HG03064 (cell line): ENCODE data around the gene CUEDC1.

Experiments used
- ATAC-seq: cut with Tn5 transposase; IDR thresholded peaks from one replicate; pipeline ENCODE4 v1.9.1; 2021; ENCODE audit warnings: low read depth; ENCODE audit not compliant: unreplicated experiment

Gene CUEDC1

DNA sequence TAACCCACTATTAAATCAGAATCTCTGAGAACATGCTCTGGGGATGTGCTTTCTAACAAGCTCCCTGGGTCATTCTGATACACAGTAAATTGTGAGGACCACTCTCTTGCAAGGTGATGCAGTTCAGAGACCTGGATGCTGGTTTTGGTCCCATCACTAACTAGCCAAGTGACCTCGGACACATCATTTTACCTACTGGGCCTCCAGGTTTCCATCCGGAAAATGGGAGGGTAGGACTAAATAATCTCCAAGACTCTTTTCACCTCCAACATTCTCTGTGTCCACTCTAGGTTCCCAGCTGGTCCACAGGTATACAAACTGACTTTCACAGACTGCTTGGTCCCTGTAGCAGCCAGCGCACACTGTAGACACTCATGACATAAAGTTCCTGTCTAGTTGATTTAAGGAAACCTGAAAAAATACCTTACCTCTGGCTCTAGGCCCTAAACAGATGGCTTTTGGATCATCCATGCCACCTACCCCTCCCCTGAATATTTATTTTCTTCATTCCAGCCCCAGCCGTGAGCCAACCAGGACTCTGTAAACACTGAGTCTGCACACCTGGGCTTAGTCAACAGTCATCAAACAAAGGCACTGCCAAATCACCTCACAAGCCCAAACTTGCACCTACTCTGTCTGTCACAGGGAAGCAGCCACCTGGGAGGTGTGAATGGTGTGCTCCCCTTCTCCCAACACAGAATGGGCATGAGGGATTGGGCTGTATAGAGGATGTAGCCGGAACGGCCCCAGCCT is 54.0 kb downstream of the CUEDC1 start:
- ATAC-seq, result no peak

DNA sequence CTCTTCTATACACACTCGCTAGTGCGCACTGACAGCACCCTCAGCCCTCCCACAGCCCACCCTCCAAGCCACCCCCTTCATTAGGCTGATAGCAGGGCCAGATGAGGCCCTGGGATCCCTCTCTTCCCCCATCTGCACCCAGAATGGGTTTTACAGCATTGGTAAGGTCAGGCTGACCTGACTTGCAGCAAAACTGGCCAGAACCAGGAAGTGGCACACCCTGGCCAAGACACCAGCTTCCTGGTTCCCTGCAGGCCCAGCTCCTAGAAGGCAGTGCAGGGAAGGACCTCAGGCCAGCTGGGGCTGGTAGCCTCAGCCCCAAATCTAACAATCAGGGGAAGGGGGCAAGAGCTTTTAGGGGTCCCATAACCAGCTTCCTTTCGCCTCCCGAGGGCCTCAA is 55.4 kb downstream of the CUEDC1 start:
- ATAC-seq, result no peak

DNA sequence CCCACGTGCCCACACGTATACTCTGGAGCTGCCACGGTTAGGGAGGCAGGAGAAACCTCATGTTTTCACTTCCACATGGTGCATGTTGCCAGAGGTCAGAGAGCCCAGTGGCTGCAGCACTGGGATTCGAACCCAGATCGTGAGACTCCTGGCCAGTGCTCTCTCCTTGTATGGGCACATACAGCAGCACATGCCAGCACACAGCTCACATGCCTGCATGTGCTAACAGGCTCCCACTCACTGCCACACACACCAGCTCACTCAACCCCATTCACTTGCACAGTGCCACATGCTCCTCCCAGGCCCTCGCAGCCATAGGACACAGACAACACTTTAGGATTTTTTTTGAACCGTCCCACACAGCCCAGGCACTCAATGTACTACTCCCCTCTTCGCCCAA is 55.8 kb downstream of the CUEDC1 start:
- no peak for ATAC-seq

DNA sequence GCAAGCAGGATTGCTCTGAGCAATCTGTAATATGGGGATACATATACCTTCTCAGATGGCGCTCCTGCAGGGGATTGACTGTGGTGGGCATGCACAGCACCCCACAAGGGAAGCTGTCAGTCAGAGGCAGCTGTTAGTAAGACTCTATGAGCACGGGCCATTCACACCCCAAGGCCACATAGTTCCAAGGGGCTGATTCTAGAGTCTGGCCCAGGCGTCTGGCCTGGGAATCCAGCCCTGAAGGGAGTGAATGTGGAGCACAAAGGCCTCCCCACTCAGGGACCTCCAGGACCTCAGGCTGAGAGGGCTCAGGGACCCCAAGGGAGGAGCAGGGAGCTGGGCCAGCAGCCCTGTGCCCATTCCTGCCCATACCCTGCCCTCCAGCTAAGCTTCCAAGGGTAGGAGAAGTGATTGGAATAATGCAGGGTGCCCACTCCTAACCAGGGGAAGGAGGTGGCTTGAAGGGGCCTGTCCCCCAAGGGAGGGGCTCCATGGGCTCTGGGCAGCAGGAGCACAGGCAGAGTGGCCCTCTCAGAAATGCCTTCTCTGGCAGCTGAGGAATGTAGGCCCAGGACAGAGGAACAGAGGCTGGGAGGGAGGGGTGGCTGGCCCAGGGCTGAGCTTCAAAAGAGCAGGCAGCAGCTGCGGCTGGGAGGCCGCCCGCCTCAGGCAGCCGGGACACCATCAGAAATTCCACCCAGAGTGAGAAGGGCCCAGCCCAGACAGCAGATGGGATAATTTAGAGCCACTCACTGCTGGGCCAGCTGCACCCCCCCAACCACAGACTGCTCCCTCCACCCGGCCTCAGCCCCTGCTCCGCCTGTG is 56.5 kb downstream of the CUEDC1 start:
- no peak for ATAC-seq

DNA sequence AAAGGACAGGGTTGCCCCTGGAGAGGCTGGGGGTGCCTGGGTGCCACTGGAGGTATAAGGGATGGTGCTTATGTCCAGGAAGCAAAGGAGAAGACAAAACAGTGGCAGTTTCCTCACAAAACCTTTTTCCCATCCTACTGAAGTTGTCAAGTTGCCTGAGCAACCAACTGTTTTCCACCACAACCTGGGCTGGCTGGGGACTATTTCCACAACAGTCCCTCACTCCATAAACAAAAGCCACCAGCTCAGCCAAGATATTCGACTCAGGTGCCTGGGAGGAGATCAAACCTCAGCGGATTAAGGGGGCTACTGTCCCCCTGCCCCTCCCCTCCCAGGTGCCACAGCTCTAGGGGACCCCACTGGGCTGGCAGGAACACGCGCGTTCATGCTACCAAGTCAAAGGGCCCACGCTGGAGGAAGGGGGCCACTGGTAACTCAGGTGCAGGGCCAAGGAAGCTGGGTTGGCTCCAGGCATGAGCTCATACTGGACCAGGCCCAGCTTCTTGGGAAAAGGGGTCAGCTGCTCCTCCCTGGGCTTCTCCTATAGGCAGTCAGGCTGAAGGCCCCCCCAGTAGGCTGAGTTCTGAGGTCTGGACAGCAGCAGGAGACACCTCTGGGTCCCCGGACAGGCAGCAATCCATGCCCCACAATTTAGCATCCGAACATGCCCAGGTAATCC is 59.7 kb downstream of the CUEDC1 start:
- ATAC-seq, result no peak

DNA sequence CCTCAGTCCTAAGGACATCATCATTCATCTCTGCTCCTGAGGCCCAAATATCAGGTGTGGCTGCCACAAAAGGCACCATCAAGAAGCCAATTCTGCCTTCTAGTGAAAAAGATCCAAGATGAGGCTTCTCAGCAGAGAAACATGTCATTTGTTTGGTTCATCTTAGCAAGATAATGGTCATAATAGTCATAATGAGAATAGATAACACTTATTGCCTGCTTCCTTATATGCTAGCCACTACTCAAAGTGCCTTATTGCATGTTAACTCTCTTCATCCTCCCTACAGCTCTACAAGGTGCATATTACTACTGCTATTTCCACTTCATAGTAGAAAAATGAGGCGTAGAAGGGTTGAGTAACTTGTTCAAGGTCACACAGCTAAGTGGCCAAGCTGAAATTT is 60.4 kb downstream of the CUEDC1 start:
- ATAC-seq, result no peak

DNA sequence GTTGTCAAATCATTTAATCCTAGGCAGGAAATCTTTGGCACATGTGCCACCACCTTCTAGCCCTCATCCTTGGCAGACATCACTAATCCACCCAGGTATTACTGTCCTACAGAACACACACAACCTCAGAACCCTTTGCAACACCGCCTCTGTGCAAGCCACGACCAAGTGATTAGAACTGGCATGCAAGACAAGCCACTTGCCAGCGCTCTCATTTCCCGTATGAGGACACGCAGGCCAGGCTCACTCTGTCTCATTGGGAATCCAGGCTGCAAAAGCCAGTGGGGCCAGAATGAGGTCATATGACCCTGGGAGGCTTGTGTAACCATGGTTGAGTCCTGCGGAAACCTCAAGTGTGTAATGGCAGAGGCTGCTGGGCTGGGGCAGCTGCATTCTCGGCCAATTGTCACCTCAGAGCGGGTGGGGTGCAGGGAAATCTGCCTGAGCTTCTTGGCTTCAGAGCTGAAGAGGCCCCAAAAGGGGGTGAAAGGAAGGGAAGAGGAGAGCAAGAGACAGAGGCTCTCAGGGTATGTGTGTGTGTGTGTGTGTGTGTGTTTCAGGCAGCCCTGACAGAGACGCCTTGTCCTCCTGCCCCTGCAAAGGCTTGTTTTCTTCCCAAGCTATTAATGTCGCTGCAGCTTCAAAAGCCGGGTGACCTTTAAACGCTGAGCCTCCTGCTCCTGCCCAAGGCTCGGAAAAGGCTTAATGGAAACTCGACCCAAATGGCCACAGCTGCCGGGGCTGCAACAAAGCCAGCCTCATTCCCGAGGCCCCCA is 62.2 kb downstream of the CUEDC1 start:
- no peak for ATAC-seq

DNA sequence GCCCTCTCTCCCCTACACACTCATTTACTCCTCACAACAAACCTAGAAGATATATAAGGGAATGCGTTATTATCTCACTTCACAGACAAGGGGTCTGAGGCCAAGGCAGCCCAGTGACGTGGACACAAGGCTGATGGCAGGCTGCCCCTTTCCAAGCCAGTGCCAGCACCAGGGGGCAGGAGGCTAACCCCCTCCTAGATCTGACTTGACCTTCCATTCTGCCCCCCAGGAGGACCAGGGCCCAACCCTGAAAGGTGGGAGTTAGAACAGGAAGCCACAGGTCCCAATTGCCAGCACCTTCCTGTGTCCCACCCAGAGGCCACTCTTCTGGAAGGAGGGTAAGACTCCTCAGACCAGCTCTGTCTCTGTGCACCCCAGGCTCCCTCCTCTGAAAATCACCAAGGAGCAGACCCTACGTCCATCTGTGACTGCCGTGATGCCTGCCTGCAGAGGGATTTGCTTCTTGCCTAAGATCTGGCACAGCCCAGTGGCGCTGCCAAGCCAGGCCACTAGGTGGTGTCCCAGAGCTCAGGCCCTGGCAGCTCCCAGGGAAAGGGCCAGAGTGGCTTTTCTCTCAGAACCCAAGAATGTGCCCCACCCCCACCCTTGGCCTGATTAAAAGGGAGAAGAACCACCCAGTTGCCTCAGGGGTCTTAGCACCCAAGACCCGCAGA is 62.9 kb downstream of the CUEDC1 start:
- no peak for ATAC-seq

DNA sequence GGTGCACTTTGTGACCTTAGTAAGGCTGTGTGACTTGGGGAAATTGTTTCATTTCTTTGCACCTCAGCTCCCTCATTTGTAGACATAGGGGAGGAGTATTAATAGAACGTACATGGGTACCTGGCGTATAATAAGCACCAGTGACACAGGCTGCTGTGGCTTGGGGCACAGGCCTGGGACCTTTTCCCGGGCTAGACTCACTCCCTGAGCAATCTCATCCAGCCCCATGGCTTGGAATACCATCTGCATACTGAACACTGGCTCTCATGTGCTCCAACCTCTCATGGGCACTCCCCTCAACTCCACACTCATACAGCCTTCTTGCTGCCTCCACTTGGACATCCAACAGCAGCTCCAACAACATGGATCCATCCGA is 64.4 kb downstream of the CUEDC1 start:
- no peak for ATAC-seq

DNA sequence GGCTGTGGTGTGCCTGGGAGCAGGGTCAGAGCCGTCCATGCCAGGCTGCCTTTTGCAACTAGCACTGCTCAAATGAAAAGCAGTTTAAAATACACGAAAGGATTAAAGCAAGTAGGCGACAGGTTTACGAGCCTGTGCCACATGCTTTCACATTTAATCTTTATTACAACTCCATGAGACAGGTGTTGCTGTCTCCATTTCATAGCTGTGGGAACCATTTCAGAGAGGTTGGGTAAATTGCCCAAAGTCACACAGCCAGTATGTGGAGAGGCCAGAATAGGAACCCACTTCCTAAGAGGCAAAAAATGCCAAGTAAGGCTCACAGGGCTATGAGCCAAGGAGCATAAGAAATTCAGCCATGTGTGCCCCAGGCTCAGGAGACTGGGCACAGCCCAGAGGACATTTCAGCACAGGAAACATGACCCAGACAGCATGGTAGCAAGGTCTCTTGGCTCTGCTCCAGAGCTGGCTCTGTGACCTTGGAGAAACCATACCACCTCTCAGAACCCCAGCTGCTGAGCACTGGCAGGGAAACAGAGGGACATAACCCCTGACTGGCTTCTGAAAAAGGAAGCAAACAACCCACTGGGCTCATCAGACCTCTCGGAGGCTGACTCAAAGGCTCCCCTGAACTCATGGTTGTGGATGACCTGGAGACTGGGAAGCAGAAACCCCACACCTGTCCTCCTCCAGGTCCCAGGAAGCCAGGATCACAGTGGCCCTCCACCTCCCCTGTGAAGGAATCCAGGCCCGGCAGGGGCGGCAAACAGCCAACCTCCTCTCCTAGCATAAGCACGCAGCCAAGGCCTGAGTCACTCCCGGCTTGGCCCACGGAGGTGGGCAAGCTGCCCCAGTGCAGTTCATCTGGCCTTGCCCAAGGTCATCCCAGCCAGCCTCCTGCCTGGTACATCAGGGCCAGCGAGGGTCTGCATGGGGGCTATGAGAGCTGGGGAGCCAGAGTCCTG is 65.0 kb downstream of the CUEDC1 start:
- no peak for ATAC-seq

DNA sequence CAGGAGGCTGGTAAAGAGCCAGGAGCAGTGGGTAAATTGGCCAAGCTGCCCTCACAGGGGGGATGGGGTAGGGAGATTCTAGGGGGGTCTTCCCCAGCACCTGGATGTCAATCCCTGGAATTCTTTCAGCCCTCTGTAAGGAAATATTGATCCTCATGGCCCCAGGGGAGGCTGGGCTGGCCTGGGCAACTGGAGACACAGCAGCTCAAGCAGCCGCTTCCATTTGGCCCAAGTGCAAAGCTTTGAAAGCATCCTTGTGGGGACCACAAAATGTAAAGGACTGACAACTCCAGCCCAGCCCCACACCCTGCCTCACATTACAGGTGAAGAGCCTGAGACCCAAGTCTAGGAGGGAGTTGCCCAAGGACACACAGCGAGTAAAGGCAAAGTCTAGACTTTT is 66.0 kb downstream of the CUEDC1 start:
- ATAC-seq, result no peak

DNA sequence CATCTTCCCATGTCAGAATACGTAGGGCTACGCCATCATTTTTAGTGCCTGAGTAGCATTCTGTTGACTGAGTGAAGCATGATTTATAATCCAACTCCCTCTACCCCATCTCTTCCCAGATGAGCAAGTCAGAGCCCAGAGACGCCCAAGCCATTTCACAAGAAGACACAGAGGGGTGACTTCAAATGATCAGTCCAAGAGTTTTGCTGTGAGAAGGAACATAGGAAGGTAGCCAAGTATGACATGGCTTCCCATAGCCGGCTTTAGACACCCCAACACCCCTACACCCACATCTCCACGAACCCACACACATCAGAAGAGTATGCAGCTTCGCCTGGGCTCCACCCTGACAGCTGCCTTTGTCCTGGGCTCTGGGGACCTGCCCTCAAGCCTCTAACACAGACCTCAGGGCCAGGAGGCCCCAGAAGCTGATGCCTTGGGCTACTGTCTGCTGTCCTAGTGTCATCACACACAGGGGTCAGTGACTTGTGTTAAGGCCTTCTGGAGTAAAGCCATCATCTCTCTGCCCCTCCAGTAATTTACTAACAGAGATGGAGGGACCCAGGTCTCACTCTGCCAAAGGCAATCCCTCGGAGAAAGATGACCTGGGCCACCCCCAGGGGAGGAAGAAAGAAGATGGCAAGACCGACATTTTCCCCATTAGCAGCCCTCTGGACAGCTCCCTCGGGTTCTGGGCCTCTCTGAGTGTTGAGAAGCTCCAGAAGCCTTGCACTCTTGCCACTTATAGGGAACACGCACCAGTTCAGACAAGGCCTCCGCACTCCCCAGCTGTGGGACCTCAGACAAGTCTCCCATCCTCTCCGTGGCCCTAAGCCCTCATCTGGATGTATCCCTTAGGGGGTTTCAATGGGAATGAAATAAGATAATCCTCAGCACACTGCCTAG is 66.6 kb downstream of the CUEDC1 start:
- no peak for ATAC-seq

DNA sequence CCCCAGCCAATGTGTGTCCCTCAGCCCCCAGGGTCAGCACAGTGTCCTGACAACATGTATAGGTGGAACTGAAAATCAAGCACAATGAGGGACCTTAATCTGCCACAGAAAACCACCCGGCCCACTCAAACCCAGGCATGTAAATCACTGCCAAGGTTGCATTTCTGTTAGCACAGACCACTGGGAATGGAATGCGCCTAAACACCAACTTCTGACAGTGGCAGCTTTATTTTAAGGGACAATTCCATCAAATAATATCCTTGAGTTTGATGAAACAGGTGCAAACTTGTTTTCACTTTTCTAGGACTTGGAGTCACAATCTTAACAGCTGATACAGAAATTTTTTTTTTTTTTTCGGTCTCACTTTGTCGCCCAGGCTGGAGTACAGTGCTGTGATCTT is 68.1 kb downstream of the CUEDC1 start:
- ATAC-seq, result no peak

DNA sequence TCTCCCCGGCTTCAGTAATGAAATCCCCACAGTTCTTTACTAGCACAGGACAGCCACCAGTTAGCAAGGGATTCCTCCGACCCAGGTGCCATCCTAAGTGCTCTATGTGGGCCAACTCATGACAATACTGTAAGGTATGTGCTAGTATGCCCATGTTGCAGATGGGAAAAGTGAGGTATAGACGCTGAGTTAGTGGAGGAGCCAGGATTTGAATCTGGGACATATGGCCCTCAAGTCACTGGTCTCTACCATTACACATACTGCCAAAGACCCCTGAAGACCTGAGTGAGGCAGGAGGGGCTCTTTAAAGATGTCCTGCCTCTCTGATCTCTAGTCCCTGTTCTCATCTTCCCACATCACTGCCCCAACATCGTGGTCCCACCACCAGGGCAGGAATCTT is 69.2 kb downstream of the CUEDC1 start:
- ATAC-seq, result no peak

DNA sequence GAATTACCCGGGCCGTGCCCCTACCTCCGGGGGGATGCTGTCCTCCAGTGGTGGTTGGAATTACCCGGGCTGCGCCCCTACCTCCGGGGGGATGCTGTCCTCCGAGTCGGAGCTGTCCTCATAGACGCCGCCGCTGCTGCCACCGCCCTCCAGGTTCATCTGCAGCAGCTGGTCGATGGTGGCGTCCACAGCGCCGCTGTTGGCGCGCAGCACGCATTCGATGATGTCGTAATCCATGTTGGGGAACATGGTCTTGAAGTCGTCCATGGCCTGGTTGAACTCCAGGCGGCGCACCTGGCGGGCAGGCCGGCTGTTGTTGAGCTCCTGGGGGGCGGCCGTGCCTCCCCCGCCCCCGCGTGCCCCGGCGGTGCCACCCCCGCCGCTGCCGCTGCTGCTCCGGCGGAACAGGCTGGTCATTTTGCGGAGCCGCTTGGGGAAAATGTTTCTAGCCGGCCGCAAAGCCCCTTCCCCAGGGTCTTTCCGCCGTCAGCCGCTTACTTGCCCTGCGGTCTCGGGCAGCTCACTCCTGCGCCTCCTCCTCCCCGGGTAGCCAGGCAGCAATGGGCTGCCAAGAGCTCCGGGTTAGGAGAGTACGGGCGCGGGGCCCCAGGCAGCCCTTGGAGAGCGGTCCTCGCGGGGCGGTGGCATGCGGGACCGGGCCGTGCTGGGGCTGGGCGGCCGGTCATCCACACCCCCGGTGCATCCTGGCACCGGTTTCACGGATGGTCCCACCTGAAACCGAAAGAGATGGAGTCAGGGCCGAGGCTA is 69.9 kb downstream of the CUEDC1 start:
- ATAC-seq, result no peak

DNA sequence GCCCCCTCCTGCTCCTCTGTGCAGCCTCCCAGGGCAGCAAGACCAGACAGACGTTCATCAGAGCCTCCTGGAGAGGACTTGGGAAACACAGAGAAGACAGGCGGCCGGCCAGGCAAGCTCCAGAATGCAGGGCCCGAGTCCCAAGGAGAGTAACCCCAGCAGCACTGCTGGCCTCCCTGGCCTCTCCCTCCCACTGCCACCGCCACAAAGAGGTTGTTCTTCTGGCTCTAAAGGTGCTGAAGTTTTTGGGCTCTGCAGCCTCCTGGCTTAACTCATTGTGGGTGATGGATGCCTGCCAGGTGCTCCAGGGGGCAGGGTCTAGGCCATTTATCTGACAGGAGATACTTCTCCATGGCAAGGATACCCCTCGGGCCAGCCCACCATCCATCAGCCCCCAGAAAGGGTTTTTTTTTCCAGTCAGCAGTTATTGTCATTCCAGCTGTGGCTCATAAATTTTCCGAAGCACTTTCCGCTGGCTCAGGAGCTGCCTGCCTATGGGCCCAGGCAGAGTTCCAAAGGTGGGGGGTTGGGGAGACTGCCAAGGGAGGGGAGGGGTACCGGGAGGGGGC is 73.3 kb downstream of the CUEDC1 start:
- no peak for ATAC-seq

DNA sequence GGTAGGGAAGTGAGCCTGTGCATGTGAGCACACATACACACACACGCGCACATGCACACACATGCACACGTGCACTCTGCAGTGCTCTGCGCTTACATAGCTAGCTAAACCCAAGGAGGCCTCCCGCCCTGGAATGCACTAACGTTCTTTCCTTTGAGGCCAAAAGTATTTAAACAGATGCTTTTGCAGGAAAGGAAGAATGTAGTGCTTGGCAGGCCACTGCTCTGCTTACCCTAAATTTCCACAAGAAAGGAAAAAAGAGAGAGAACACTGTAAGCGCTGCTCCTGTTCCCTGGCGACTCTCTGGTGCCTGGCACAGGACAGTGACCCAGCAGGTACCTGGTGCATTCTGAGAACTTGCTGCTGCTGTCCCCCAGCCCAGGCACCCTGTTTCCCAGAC is 74.1 kb downstream of the CUEDC1 start:
- ATAC-seq, result no peak
